HG02623 (cell line): Measurements from ENCODE around the gene EVI5.
A peak's percentile ranks its signal among the peaks of the same experiment; 100 is the strongest.
"Not testable (repeated sequence)": the region's sequence is repeated elsewhere in the genome, so short reads cannot be mapped to it uniquely, and the experiment has no call there.

ENCODE experiments used
- ATAC-seq: cut with Tn5 transposase; IDR thresholded peaks from one replicate; pipeline ENCODE4 v1.9.1; 2021; ENCODE audit warnings: moderate library complexity; ENCODE audit not compliant: unreplicated experiment

EVI5 gene

DNA sequence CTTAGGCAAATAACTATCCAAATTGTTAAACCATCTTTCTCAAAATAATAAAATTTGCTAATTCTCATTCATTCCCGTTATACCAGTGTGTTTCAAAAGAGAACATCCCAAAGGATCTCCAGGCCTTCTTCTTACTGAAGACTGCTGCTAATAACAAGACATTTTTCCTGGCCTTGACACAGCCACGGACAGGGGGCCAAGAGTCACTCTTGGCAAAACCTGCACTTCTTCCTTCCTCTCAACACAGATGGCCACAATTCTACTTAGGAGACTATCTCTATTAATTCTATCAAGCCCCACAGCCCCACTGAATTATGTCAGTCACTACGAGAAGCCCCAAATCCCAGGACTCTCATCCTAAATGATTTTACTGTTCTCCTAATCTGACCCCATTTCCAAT lies 86.0 kb downstream of the EVI5 start:
- ATAC-seq, result no peak

DNA sequence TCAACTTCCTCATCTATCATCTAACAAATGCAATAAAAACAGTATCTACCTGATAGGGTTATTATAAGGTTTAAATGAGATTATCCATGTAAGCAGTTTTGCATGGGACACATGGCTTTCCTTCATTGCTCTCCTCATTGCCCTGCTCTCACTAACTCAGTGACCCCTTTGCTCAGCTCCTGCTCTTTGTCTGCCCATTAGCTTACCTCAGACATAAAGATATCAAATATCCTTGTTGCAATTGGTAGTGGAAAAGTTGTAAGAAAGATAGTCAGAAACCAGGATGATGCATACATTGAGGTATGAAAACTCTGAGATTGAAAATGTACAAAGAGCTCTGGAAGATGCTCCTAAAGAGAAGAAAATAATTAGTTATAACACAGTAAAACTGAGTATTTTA lies 89.8 kb downstream of the EVI5 start:
- ATAC-seq, result no peak

DNA sequence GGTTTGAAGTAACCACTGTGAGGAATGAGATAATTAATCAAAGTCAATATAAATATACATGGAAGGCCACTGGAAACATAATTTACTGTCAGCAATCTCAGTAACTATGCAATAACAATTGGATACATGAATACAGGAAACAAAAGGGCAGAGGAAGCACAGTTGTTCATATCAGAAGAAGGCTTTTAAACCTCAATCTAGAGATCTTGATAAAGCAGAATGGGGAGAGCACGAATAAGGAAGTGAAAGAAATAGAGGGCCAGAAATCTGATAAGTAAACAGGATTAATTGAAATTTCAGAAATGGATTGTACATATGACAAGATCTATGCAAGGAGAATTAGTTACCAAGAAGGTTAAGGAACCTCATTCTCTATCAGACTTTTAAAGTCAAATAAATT lies 93.0 kb downstream of the EVI5 start:
- no peak for ATAC-seq

DNA sequence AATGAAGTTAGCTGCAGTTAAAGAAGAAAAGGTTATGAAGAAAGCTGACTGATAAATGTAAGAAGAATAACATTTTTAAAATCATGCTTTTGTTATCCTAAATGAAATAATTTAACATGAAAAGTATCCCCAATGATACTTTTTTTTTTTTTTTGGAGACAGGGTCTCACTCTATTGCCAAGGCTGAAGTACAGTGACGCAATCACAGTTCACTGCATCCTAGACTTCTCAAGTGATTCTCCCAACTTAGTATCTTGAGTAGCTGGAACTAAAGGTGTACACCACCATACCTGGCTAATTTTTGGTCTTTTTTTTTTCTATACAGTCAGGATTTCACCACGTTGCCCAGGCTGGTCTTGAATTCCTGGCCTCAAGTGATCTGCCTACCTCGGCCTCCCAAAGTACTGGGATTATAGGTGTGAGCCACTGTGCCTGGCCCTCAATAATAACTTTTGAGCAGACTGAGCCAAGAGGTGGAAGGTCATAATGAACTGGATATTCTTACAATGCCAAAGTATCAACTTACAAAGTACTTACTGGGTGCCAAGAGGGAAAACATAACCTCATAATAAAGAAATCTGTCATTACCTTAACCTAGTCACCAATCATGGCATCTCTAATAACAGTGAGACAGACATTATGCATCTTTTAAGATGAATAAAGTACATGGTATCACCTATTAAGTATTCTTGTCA lies 94.5 kb downstream of the EVI5 start:
- no peak for ATAC-seq

DNA sequence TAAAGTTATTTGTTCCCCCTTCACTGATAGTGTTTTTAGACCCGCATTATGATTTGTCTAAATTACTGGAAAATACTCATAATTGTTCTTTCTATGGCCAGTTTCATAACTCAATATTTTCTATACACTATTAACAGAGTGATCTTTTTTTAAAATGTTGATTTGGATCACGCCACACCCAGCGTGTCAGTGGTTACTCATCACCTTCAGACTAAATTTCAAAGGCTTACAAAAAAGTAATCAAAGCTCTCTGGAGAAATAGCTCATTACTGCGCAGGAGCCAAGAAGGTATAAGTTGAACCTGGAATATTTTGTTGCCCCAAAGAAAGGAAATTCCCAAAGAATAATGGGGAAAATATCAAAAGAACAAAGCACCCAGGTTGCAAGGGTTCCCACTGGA lies 104.9 kb downstream of the EVI5 start:
- ATAC-seq, result no peak

DNA sequence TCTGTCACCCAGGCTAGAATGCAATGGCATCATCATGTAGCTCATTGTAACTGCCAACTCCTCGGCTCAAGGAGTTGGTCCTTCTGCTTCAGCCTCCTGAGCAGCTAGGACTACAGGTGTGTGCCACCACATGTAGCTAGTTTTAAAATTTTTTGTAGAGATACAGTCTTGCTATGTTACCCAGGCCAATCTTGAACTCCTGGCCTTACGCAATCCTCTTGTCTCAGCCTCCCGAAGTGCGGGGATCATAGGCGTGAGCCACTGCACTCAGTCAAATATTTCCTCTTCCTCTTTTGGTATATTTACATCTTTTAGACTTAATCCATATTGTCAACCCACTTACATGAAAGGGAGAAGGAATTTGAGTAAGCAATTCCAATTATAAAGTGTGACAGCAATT lies 121.1 kb downstream of the EVI5 start:
- ATAC-seq, result no peak

DNA sequence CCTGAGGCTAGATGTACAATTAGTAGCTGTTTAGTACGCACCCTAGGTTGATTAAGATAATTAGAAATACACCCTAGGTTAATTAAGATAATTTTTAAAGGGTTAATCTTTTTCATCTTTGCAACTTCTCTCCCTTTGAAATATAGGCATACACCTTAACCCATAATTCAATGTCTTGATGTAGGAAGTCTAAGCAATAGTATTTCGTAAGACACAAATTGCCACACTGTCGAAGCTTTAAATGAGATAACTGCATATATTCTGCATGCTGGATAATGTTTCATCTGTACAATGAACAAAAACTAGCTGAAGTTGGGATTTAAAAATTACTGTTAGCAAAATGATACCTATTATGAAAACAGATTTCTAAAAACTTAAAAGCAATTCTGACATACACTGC lies 122.9 kb downstream of the EVI5 start:
- ATAC-seq, result no peak

DNA sequence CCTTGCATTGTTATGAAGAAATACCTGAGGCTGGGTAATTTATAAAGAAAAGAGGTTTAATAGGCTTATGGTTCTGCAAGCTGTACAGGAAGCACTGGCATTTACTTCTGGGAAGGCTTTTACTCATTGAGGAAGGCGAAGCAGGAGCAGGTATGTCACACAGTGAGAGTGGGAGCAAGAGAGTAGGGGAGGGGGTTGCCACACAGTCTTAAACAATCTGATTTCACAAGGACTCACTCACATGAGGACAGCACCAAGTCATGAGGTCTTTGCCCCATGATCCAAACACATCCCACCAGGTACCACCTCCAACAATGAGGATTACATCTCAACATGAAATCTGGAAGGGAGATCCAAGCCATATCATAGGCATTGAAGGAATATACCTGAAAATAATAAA lies 127.2 kb downstream of the EVI5 start:
- ATAC-seq, result no peak

DNA sequence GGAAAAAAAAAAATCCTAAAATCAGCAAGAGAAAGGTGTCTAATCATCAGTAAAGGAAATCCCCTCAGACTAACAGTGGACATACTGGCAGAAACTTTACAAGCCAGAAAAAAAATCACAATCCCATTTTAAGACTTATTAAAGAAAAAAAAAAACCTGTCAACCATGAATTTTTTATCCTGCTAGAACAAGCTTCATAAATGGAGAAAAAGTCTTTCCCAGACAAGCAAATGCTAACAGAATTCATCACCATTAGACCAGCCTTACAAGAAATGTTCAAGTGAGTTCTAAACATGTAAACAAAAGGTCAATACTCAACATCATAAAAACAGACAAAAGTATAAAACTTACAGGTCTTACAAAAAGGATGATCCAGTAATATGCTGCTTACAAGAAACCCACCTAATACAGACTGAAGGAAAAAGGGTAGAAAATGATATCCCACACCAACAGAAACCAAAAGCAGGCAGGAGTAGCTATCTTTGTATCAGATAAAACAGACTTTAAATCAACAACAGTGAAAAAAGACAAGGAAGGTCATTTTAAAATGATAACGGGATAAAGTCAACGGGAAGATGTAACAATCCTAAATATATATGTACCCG lies 129.6 kb downstream of the EVI5 start:
- ATAC-seq, result no peak

DNA sequence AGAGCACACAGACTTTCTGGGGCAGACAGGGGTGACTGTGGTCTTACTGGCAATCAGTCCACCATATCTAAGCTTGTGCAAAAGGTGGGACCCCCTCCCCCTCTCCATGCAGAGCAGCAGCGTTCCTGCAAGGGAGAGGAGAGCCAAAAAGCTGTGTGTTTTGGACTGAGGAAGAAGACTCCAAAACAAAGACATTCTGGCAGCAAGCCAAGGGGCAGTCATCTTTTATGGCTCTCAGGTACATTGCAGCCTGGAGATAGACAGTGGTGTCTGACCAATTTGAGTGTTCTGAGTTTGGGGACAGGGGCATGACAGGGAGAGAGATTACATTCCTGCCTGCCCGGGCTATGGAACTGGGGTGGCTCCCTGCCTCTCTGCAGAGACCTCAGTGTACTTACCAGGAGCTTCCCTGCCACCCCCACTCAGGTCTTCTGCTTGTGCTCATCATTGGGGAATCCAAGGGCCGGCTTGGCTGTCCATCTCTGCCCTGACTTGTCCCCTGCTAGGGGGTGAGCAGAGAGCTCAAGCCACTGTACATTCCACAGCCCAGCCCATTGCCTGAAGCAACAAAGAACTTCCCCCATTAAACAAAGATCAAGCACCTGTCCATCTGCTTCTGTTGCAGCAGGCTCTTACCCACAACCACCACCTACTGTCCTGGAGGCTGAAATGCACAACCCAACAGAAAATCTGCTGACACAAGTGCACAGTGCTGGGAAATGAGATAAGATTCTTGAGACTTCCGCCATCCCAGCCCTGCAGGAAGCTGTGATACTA lies 131.1 kb downstream of the EVI5 start:
- ATAC-seq, result no peak

DNA sequence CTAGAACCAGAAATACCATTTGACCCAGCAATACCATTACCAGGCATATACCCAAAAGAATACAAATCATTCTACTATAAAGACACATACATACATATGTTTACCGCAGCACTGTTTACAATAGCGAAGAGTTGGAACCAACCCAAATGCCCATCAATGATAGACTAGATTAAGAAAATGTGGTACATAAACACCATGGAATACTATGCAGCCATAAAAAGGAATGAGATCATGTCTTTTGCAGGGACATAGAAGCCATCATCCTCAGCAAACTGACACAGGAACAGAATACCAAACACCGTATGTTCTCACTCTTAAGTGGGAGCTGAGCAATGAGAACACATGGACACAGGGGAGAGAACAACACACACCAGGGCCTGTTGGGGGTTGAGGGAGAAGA lies 144.2 kb downstream of the EVI5 start:
- ATAC-seq, result not testable (repeated sequence)

DNA sequence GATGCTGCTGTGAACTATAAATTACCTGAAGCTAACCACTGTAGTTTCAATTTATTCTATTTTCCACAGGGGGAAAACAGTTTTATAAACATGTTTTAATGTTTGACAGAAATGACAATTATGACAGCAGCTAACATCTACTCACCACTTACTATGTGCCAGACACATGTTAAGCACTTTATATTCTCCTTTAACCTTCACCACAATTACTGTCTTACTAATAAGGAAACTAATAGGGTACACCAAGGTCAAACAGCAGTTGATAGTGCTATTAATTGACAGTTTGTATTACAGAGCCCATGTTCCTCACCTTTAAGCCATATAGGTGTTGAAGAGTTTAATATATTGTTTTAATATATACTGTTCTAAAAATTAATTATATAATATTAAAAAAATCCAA lies 146.4 kb downstream of the EVI5 start:
- ATAC-seq, result no peak

DNA sequence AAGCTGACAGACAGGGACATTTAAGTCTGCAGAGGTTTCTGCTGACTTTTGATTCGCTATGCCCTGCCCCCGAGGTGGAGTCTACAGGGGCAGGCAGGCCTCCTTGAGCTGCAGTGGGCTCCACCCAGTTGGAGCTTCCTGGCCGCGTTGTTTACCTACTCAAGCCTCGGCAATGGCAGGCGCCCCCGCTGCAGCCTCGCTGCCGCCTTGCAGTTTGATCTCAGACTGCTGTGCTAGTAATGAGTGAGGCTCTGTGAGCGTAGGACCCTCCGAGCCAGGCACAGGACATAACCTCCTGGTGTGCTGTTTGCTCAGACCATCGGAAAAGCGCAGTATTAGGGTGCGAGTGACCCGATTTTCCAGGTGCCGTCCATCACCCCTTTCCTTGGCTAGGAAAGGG lies 149.7 kb downstream of the EVI5 start:
- not testable (repeated sequence) for ATAC-seq

DNA sequence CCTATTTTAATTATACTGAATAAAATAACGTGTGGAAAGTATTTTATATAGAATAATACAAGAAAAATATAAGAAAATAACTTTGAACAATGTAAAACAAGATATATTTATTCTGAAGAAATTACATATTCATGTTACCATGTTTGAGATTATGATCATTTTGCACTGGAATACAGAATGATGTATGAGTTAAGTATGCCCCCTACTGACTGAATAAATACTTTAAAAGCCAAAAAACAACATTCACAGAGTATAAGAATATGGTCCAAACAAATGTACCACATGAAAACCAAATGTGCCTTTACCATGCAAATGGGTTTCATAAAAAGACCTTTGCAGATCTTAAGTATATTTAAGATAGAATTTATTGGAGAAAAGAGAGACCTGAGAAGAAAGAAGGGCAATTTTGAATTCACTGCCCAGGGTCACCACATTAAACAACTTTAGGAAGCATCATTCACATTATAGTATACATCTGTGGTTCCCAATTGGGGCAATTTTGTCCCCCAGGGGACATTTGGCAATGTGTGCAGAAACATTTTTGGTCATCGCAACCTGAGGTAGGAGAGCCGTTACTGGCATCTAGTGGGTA lies 161.6 kb downstream of the EVI5 start:
- ATAC-seq, result no peak

DNA sequence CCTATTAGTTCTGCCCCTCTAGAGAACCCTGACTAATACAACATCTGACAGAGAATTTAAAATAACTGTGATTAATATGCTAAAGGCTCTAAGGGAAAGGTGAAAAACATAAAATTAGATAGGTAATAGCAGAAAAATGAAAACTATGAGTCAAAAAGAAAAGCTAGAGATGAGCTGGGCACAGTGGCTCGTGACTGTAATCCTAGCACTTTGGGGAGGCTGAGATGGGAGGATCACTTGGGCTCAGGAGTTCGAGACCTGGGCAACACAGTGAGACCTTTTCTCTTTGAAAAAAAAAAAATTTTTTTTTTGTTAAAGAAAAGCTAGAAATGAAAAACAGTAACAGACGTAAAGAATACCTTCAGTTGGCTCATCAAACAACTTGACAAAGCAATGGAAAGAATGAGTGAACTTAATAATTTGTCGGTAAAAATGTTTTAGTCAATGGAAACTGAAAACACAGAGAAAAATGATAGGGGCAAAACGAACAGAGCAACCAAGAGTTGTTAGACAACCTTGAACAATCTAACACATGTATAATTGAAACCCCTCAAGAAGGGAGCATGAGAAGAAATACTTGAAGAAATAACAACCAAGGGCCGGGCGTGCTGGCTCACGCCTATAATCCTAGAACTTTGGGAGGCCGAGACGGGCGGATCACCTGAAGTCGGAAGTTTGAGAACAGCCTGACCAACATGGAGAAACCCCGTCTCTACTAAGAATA lies 165.3 kb downstream of the EVI5 start:
- ATAC-seq, result no peak

DNA sequence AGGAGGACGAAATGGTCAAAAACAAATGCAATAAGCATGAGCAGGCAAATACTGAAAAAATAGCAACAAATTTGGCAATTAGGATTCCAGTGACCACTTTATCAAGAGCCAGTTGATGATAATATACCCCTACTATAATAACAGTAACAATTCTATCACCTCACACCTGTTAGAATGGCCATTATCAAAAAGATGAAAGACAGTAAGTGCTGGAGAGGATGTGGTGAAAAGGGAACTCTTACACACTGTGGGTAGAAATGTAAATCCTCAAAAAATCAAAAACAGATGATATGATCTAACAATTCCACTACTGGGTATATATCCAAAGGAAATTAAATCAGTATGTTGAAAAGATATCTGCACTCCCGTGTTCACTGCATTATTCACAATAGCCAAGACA lies 183.9 kb downstream of the EVI5 start:
- ATAC-seq, result no peak

DNA sequence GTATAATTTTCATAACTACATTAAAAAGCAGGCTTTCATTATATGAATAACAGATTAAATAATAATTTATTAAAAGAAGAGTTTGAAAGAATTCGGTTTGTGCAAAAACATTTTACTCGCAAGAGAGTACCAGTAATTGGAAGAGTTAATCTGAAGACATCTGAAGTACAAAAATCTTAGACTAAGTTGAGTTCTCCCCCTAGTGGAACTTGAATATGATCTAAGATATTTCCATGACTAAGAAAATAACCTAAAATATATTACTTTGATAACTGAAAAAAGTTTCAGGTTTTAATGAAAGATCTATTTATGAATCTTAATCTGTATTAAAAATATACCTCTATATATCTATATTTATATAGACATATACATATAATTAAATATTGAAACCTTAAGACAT lies 185.7 kb downstream of the EVI5 start:
- ATAC-seq, result no peak

DNA sequence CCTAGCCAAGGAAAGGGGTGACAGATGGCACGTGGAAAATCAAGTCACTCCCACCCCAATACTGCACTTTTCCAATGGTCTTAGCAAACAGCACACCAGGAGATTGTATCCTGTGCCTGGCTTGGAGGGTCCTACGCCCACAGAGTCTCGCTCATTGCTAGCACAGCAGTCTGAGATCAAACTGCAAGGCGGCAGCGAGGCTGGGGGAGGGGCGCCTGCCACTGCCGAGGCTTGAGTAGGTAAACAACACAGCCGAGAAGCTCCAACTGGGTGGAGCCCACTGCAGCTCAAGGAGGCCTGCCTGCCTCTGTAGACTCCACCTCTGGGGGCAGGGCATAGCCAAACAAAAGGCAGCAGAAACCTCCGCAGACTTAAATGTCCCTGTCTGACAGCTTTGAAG lies 195.5 kb downstream of the EVI5 start:
- not testable (repeated sequence) for ATAC-seq

DNA sequence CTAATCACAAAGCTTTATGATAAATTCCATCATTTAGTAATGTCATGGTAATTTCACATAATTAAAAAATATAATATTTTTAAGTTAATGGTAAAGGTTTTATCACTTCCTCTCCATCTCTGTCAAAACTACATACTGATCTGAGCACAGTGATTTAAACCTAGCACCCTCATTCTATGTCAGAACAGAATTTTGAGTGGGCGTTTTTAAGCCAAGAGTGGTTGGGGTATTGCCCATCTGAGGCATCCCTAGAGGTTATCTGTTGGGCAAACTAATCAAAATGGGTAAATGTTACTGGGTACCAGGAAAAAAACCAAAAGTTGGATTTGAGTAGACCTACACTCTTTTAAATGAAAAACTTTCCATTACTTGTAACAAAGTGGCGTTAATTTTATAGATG lies 197.5 kb downstream of the EVI5 start:
- ATAC-seq, result peak; percentile 39

DNA sequence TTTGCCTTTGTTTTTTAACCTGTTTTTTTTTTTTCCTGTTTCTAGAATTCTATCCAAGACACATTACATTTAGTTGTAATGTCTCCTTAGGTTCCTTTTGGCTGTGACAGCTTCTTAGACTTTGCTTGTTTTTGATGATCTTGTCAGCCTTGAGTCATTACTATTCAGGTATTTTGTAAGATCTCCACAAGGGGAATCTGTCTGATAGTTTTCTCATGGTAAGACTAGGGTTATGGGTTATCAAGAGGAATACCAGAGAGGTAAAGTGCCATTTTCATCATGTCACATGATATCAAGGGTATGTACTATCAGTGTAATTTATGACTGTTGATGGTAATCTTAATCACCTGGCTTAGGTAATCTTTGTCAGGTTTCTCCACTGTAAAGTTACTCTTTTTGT lies 199.1 kb downstream of the EVI5 start:
- no peak for ATAC-seq

DNA sequence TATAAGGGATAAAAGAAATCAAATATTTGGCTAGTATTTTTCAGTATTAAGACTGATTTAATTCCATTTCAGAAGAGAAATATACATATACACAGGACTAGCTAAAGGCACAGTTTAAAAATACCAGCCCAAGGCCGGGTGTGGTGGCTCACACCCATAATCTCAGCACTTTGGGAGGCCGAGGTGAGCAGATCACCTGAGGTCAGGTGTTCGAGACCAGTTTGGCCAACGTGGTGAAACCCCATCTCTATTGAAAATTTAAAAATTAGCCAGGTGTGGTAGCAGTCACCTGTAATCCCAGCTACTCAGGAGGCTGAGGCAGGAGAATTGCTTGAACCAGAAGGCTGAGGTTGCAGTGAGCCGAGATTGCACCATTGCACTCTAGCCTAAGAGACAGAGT lies 200.1 kb downstream of the EVI5 start:
- ATAC-seq, result not testable (repeated sequence)
